Measurements from ENCODE around the gene RGS11.

The RGS11 gene

GRCh38 chr16:266258-267164 is 9.2 kb downstream of the RGS11 start:
- TF ChIP-seq EZH2phosphoT487 (IDR thresholded peaks at IDR 0.05; ENCODE audit: borderline replicate concordance, low read length) (no peak), CTCF (IDR thresholded peaks at IDR 0.05; ENCODE audit: low read depth, low read length, poor library complexity, severe bottlenecking) (no peak)
- Histone ChIP-seq H3K79me2 (ENCODE audit: control insufficient read depth, low read length) (no peaks in the 10 kb centered on the region), H3K36me3 (ENCODE audit: control insufficient read depth, low read length) (no peaks in the 10 kb centered on the region), H3K27ac (ENCODE audit: low read depth, low read length) (no peak overlapping the region), H3K9me2 (replicated peaks; ENCODE audit: control insufficient read depth, low read length) (no peaks in the 10 kb centered on the region), H3K4me1 (ENCODE audit: control insufficient read depth, low read length) (no peaks in the 10 kb centered on the region), H3K27me3 (ENCODE audit: control insufficient read depth, low read length) (no peaks in the 10 kb centered on the region), H3K4me3 (ENCODE audit: low read length) (no peak overlapping the region), H3K9me3 (ENCODE audit: control insufficient read depth, insufficient read depth, low read length) (no peaks in the 10 kb centered on the region), H4K20me1 (ENCODE audit: control insufficient read depth, insufficient read depth, low read depth, low read length) (no peaks in the 10 kb centered on the region), H3F3A (ENCODE audit: control insufficient read depth, insufficient read depth) (no peaks in the 10 kb centered on the region), H3K4me2 (ENCODE audit: low read length) (no peak overlapping the region)

- Histone ChIP-seq H3K4me1 (ENCODE audit: control insufficient read depth, low read length) (no peaks in the 10 kb centered on the region), H3K9me2 (replicated peaks; ENCODE audit: control insufficient read depth, low read length) (no peaks in the 10 kb centered on the region), H3K36me3 (ENCODE audit: control insufficient read depth, low read length) (no peaks in the 10 kb centered on the region), H3K79me2 (ENCODE audit: control insufficient read depth, low read length) (no peaks in the 10 kb centered on the region), H3F3A (ENCODE audit: control insufficient read depth, insufficient read depth) (no peaks in the 10 kb centered on the region), H3K4me3 (ENCODE audit: low read length) (no peak overlapping the region), H4K20me1 (ENCODE audit: control insufficient read depth, insufficient read depth, low read depth, low read length) (no peaks in the 10 kb centered on the region), H3K27me3 (ENCODE audit: control insufficient read depth, low read length) (no peaks in the 10 kb centered on the region), H3K27ac (ENCODE audit: low read depth, low read length) (no peak overlapping the region), H3K4me2 (ENCODE audit: low read length) (no peak overlapping the region), H3K9me3 (ENCODE audit: control insufficient read depth, insufficient read depth, low read length) (no peaks in the 10 kb centered on the region)
- TF ChIP-seq EZH2phosphoT487 (IDR thresholded peaks at IDR 0.05; ENCODE audit: borderline replicate concordance, low read length) (no peak), CTCF (IDR thresholded peaks at IDR 0.05; ENCODE audit: low read depth, low read length, poor library complexity, severe bottlenecking) (no peak)
Measured at GRCh38 chr16:265711-266110, 10.0 kb downstream of the RGS11 start.

- Histone ChIP-seq H4K20me1 (ENCODE audit: control insufficient read depth, insufficient read depth, low read depth, low read length) (no peaks in the 10 kb centered on the region), H3K9me3 (ENCODE audit: control insufficient read depth, insufficient read depth, low read length) (no peaks in the 10 kb centered on the region), H3K4me2 (ENCODE audit: low read length) (no peak overlapping the region), H3K36me3 (ENCODE audit: control insufficient read depth, low read length) (0 out of 2 replicates have a peak, but pooled peaks cover 2% of the 10 kb centered on the region), H3K9me2 (replicated peaks; ENCODE audit: control insufficient read depth, low read length) (no peaks in the 10 kb centered on the region), H3F3A (ENCODE audit: control insufficient read depth, insufficient read depth) (no peaks in the 10 kb centered on the region), H3K27ac (ENCODE audit: low read depth, low read length) (no peak overlapping the region), H3K27me3 (ENCODE audit: control insufficient read depth, low read length) (no peaks in the 10 kb centered on the region), H3K4me1 (ENCODE audit: control insufficient read depth, low read length) (no peaks in the 10 kb centered on the region), H3K79me2 (ENCODE audit: control insufficient read depth, low read length) (no peaks in the 10 kb centered on the region), H3K4me3 (ENCODE audit: low read length) (no peak overlapping the region)
- TF ChIP-seq EZH2phosphoT487 (IDR thresholded peaks at IDR 0.05; ENCODE audit: borderline replicate concordance, low read length) = no peak
- no peak for TF ChIP-seq CTCF (IDR thresholded peaks at IDR 0.05; ENCODE audit: low read depth, low read length, poor library complexity, severe bottlenecking)
Measured at GRCh38 chr16:265002-265529, 10.7 kb downstream of the RGS11 start.

Data from DOHH2 (cell line).